Activated CD8-positive, alpha-beta T cell treated with anti-CD3 and anti-CD28 coated beads for 36 hours (primary cell): ENCODE measurements around the gene MBLAC2. TPM values are rescaled to one million over a fixed set of nuclear protein-coding genes. Genes with fewer than 3 reads are reported as not detected.
A peak's percentile ranks its signal among the peaks of the same experiment; 100 is the strongest.

Experiments
- ATAC-seq: fragments of 200-7000 bp; cut with Tn5 transposase; one replicate; pipeline ENCODE4 v1.10.0; 2021; ENCODE audit warnings: mild to moderate bottlenecking, moderate library complexity
- CTCF ChIA-PET: fragments of 350-600 bp; sonication (Branson Sonifier 250); formaldehyde crosslinking; loops from one replicate; lab custom pipeline; 2021; ENCODE audit warnings: antibody characterized with exemption; lab: Charles Lee
- POLR2A ChIA-PET: fragments of 350-600 bp; sonication (Branson Sonifier 250); formaldehyde crosslinking; loops from one replicate; lab custom pipeline; 2021; ENCODE audit warnings: antibody characterized with exemption; lab: Charles Lee
- DNase-seq: peaks from one replicate; pipeline ENCODE4 v3.0.0-alpha.2; 2020
- H3K27ac Mint-ChIP-seq: one replicate; pipeline ENCODE4 v1.8.0; 2021; ENCODE audit warnings: mild to moderate bottlenecking, mixed read lengths
- H3K27me3 Mint-ChIP-seq: one replicate; pipeline ENCODE4 v1.8.0; 2021; ENCODE audit warnings: mixed read lengths
- H3K36me3 Mint-ChIP-seq: one replicate; pipeline ENCODE4 v1.8.0; 2021; ENCODE audit warnings: low read depth, mixed read lengths
- H3K4me1 Mint-ChIP-seq: one replicate; pipeline ENCODE4 v1.8.0; 2021; ENCODE audit warnings: low read depth, mixed read lengths
- H3K4me3 Mint-ChIP-seq: one replicate; pipeline ENCODE4 v1.8.0; 2021; ENCODE audit warnings: mild to moderate bottlenecking, moderate library complexity, mixed read lengths
- H3K9me3 Mint-ChIP-seq: one replicate; pipeline ENCODE4 v1.8.0; 2021; ENCODE audit warnings: mixed read lengths
- intact Hi-C: fragments of 100-400 bp; cut with micrococcal nuclease; formaldehyde crosslinking; loops from one replicate; pipeline ENCODE4 v1.10.0; 2022
- total RNA-seq, 2 experiments: library from RNA; stranded (reverse); gene quantifications; one replicate each; pipeline ENCODE4 v1.2.3, GENCODE V29; 2021
- TF ChIP-seq, protein P1 (sequence below): fragments of 200-600 bp; IDR thresholded peaks from one replicate; pipeline ENCODE4 v1.8.0; 2022; ENCODE audit warnings: antibody characterized with exemption, mild to moderate bottlenecking

Gene MBLAC2
- total RNA-seq, 2 experiments from 2014 or later, result 4.9 to 5.2 TPM

DNA sequence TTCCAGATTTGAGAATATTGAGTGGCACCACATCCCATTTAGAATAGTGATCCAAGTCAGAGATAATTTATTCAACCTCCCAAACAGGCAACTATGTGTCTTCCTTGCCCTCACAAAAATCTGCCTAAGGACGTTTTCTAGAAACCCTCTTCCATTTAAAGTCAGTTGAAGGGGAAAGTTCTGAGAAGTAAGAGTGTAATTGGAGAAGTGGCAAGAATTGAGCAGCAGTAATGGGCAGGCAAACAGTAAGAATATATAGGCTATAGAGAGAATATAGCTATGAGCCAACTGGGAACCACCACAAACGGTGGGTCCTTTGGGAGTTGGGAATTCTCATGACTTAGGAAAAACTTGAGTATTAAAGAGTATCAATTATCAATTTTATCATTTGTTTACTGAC, 33.9 kb downstream of the MBLAC2 start:
- POLR2A ChIA-PET, result no interaction called here
- CTCF ChIA-PET, result interaction anchor here (0.6 to 5.9 kb wide), 6 partner anchors 25 to 343 kb away, joined by 3 to 50 read pairs (median 10); partner anchors contain the start of genes CETN3, LYSMD3, MBLAC2 and POLR3G
- Mint-ChIP-seq H3K4me3 (no peak overlapping the region), H3K36me3 (no peaks in the 10 kb centered on the region), H3K27ac (no peak overlapping the region), H3K9me3 (no peaks in the 10 kb centered on the region), H3K4me1 (peaks cover 5% of the 10 kb centered on the region), H3K27me3 (no peaks in the 10 kb centered on the region)
- no peak for DNase-seq
- intact Hi-C loops, result no loop called here
- TF ChIP-seq, protein P1, sequence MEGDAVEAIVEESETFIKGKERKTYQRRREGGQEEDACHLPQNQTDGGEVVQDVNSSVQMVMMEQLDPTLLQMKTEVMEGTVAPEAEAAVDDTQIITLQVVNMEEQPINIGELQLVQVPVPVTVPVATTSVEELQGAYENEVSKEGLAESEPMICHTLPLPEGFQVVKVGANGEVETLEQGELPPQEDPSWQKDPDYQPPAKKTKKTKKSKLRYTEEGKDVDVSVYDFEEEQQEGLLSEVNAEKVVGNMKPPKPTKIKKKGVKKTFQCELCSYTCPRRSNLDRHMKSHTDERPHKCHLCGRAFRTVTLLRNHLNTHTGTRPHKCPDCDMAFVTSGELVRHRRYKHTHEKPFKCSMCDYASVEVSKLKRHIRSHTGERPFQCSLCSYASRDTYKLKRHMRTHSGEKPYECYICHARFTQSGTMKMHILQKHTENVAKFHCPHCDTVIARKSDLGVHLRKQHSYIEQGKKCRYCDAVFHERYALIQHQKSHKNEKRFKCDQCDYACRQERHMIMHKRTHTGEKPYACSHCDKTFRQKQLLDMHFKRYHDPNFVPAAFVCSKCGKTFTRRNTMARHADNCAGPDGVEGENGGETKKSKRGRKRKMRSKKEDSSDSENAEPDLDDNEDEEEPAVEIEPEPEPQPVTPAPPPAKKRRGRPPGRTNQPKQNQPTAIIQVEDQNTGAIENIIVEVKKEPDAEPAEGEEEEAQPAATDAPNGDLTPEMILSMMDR, result no peak
- ATAC-seq, result no peak

DNA sequence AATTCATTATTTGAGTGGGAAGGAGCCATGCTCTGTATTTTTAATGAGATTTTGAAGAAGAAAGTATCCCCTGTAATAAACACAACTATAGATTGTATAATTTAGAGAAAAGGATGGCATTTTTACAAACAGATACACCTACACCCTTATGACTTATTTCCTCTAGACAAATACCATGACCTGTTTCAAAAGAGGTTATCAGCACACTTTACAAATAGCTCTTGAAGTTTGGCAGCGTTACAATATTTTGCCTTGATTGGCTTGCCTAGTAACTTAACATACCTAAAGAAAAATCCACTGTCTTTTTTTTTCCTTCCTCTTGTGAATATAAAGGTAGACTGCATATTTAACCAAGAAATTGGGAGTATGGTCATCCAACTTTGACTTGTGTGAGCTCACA, 36.5 kb downstream of the MBLAC2 start:
- TF ChIP-seq, protein P1, result no peak
- CTCF ChIA-PET, result interaction anchor here (0.7 to 5.9 kb wide), 4 partner anchors 91 to 1709 kb away, joined by 3 to 50 read pairs (median 8); partner anchors contain the start of gene LYSMD3
- Mint-ChIP-seq H3K9me3 (no peaks in the 10 kb centered on the region), H3K4me1 (peaks cover 5% of the 10 kb centered on the region), H3K27me3 (no peaks in the 10 kb centered on the region), H3K27ac (no peak overlapping the region), H3K36me3 (no peaks in the 10 kb centered on the region), H3K4me3 (no peak overlapping the region)
- intact Hi-C loops, result loop anchor here (2.0 to 5.0 kb wide), 2 partner anchors 91 to 344 kb away; partner anchors contain the start of gene LYSMD3
- no peak for DNase-seq
- no peak for ATAC-seq
- POLR2A ChIA-PET, result no interaction called here

DNA sequence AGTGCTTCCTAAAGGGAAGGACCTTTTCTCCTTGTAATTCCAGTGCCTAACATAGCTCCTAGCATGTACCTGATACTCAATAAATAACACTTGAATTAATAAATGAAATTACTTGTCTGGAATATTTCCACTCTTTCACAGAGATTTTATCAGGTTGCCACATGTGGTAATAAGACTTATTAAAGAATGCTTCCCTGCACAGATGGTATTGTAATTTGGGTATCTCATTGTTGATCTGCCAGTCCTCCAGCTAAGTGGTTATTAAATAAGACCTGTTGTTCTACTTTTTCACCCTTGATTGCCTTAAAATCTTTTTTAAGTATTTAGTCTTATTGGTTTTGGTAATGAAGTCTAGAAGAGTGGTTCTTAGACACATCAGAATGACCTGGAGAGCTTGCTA, 36.9 kb downstream of the MBLAC2 start:
- Mint-ChIP-seq H3K9me3 (no peaks in the 10 kb centered on the region), H3K36me3 (no peaks in the 10 kb centered on the region), H3K4me3 (no peak overlapping the region), H3K27me3 (no peaks in the 10 kb centered on the region), H3K27ac (no peak overlapping the region), H3K4me1 (peaks cover 5% of the 10 kb centered on the region)
- ATAC-seq, result no peak
- TF ChIP-seq, protein P1, result no peak
- ChIA-PET CTCF (interaction anchor here (0.7 to 5.9 kb wide), 3 partner anchors 92 to 1708 kb away, joined by 3 to 50 read pairs (median 4); partner anchors contain the start of gene LYSMD3), POLR2A (no interaction called here)
- intact Hi-C loops, result loop anchor here (2.0 to 5.0 kb wide), 2 partner anchors 91 to 345 kb away; partner anchors contain the start of gene LYSMD3
- no peak for DNase-seq

DNA sequence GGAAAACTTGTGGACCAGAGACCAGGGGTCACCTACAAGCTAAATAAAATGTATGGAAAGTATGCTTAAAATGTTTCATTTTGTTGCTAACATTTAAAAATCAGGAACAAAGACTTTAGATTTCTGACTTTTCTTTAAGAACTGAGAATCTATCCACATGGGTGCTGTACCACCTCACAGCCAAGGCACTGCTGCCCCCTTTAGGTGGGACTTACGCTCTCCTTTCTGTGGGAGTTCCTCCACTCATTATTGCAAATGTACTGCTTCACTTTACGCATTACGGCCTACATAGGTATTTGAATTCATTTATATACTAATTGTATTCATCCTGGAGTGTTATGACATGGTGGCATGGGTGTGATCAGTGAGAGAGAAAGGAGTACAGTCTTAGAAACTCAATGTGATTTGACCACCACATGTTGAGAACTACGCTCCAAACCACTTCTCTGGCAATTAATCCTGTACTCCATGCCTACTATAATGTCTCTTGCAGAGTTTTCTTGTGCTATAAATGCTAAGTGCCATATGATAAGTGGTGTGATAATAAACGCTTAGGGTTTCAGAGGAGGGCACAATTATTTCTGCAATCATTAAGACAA, 40.4 kb downstream of the MBLAC2 start:
- CTCF ChIA-PET, result interaction anchor here (0.8 to 2.3 kb wide), 12 partner anchors 8 to 1704 kb away, joined by 3 to 8 read pairs (median 4); partner anchors contain the start of genes CETN3 and LYSMD3

DNA sequence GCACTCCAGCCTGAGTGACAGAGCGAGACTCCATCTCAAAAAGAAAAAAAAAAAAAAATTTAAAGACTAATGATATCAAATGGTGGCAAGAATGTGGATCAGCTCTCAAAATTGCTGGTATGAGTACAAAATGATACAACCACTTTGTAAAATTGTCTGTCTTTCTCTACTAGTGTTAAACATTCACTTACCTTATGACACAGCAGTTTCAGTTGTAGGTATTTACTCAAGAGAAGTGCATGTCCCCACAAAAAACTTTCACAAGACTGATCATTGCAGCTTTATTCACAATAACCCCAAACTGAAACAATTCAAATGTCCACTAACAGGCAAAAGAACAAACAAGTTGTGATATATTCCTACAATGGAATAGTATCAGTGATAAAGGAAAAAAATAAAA, 50.3 kb downstream of the MBLAC2 start:
- intact Hi-C loops, result no loop called here
- ChIA-PET CTCF (no interaction called here), POLR2A (no interaction called here)
- no peak overlapping the region for H3K27ac Mint-ChIP-seq
- ATAC-seq (no peak), DNase-seq (no peak)
- peaks cover 18% of the 10 kb centered on the region for H3K27me3 Mint-ChIP-seq
- no peaks in the 10 kb centered on the region for H3K36me3 Mint-ChIP-seq
- TF ChIP-seq, protein P1, result no peak
- no peak overlapping the region for H3K4me3 Mint-ChIP-seq
- no peaks in the 10 kb centered on the region for H3K9me3 Mint-ChIP-seq
- H3K4me1 Mint-ChIP-seq, result no peaks in the 10 kb centered on the region

More for the DNA sequence above, 40.4 kb downstream of the MBLAC2 start:
- no peaks in the 10 kb centered on the region for H3K27me3 Mint-ChIP-seq
- ATAC-seq (peak; percentile 72), DNase-seq (peak; percentile 74)
- H3K36me3 Mint-ChIP-seq, result no peaks in the 10 kb centered on the region
- TF ChIP-seq, protein P1, result peak; percentile 67
- no peaks in the 10 kb centered on the region for H3K9me3 Mint-ChIP-seq
- intact Hi-C loops, result no loop called here
- H3K4me3 Mint-ChIP-seq, result no peak overlapping the region
- H3K27ac Mint-ChIP-seq, result no peak overlapping the region
- H3K4me1 Mint-ChIP-seq, result no peaks in the 10 kb centered on the region
- POLR2A ChIA-PET, result no interaction called here
